ENCODE data around the gene ZNF772. TPM values are rescaled to one million over a fixed set of nuclear protein-coding genes. Genes with fewer than 3 reads are reported as not detected.
"Not testable (repeated sequence)": the region's sequence is repeated elsewhere in the genome, so short reads cannot be mapped to it uniquely, and the experiment has no call there.

The ZNF772 gene
- total RNA-seq (2021) = 11.4 and 14.4 TPM in 2 replicates
- long read RNA-seq, full-length matches to known transcripts = 14 of 18 reads
- long read RNA-seq, partial matches to known transcripts = 0 of 18 reads
- long read RNA-seq, other reads (novel, unspliced or antisense) = 4 of 18 reads

- no peaks in the 10 kb centered on the region for H3K79me2 ChIP-seq (ENCODE audit: insufficient read depth, low read length)
- H4K91ac ChIP-seq (ENCODE audit: insufficient read length, low read depth, low read length) = no peak within 1 kb of the TSS
- peaks cover 17% of the 10 kb centered on the region for H3K27me3 Mint-ChIP-seq (ENCODE audit: low read depth)
- DNase-seq = peak; percentile 91
- no peak within 1 kb of the TSS for H3T11ph ChIP-seq (ENCODE audit: low read length)
- H4K8ac ChIP-seq (replicated peaks; ENCODE audit: insufficient read length, low read depth, low read length) = no peak within 1 kb of the TSS
- no peaks in the 10 kb centered on the region for H4K20me1 ChIP-seq (ENCODE audit: control insufficient read depth, insufficient read depth, insufficient read length)
- H4K5ac ChIP-seq (ENCODE audit: insufficient read length, low read depth, low read length) = no peak within 1 kb of the TSS
- H3K36me3 Mint-ChIP-seq (ENCODE audit: insufficient read depth in 1 of 3, low read depth in 3 of 3) = peaks cover 46 to 54% (median 48%) of the 10 kb centered on the region in 3 experiments
- no peak within 1 kb of the TSS for H2BK15ac ChIP-seq (ENCODE audit: low read depth, low read length)
- H2AK5ac ChIP-seq (ENCODE audit: insufficient read length, low read length) = no peak within 1 kb of the TSS
- H3K27ac ChIP-seq (ENCODE audit: insufficient read length, low read depth, low read length) = no peak within 1 kb of the TSS
- H3K9me3 ChIP-seq (ENCODE audit: control insufficient read depth, low read depth, low read length) = peaks cover 38% of the 10 kb centered on the region
- H3K9ac ChIP-seq (ENCODE audit: extremely low read depth, insufficient read length, low read length) = peak within 1 kb of the TSS; percentile 84
- H2AFZ ChIP-seq (ENCODE audit: low read length) = peak within 1 kb of the TSS; percentile 79
- no peak within 1 kb of the TSS for H3K56ac ChIP-seq (ENCODE audit: insufficient read length, low read depth, low read length)
- H3K4me3 Mint-ChIP-seq = peak within 1 kb of the TSS; percentile 81 to 84
- no peak within 1 kb of the TSS for H2BK20ac ChIP-seq (ENCODE audit: low read depth, low read length, poor library complexity, severe bottlenecking)
- no peak within 1 kb of the TSS for H2BK120ac ChIP-seq (ENCODE audit: low read depth, low read length, poor library complexity, severe bottlenecking)
- no peak within 1 kb of the TSS for H2BK12ac ChIP-seq (ENCODE audit: insufficient read length, low read depth, low read length)
- H3K9me3 Mint-ChIP-seq = peaks cover 63 to 78% of the 10 kb centered on the region in 2 experiments
- H3K4me1 ChIP-seq (ENCODE audit: insufficient read depth, low read length) = no peaks in the 10 kb centered on the region
- TF ChIP-seq CTCF (conservative IDR thresholded peaks at IDR 0.05) = peak; percentile 60
- peaks cover 2% of the 10 kb centered on the region; the same call in 1 of the 2 replicates for H3K27me3 ChIP-seq (ENCODE audit: insufficient read depth, low read length)
- peak within 1 kb of the TSS; percentile 86 for H3K18ac ChIP-seq (ENCODE audit: insufficient read length, low read depth, low read length)
- no CpG with 5 or more reads among the region's 38 CpGs for WGBS (ENCODE audit: extremely low coverage, insufficient read length, low lambda C conversion rate)
- no peaks in the 10 kb centered on the region for H3K79me1 ChIP-seq (ENCODE audit: insufficient read depth, low read depth, low read length, poor library complexity, severe bottlenecking)
- H3K4ac ChIP-seq (ENCODE audit: low read depth, low read length) = no peak within 1 kb of the TSS
- H3K27ac Mint-ChIP-seq = peak within 1 kb of the TSS; percentile 42 to 89 (median 86); a peak in 3 of 7 replicates
- H3K14ac ChIP-seq (ENCODE audit: insufficient read depth, low read length) = peak within 1 kb of the TSS; percentile 89
- H3K4me2 ChIP-seq (ENCODE audit: insufficient read depth, insufficient read length, low read length) = peak within 1 kb of the TSS; percentile 83
- H3K4me1 Mint-ChIP-seq = peaks cover 0 to 7% of the 10 kb centered on the region in 2 experiments; a peak in 3 of 4 replicates
- peaks cover 5% of the 10 kb centered on the region for H3K23me2 ChIP-seq (ENCODE audit: insufficient read length, low read depth, low read length, poor library complexity, severe bottlenecking)
- H3K23ac ChIP-seq (ENCODE audit: insufficient read length, low read depth, low read length) = no peak within 1 kb of the TSS
- H2BK5ac ChIP-seq (ENCODE audit: insufficient read length, low read length) = no peak within 1 kb of the TSS
Measured at GRCh38 chr19:57477191-57478008, at the start of gene ZNF772. Gene ZNF772, minus strand, starts transcription at chr19:57477566. Its CDS starts 257 bp downstream, at chr19:57477309.

GRCh38 chr19:57518021-57518420 is 40.7 kb upstream of the ZNF772 start:
- not testable (repeated sequence) for H4K91ac ChIP-seq (ENCODE audit: insufficient read length, low read depth, low read length); H3K27ac Mint-ChIP-seq; H3K79me1 ChIP-seq (ENCODE audit: insufficient read depth, low read depth, low read length, poor library complexity, severe bottlenecking); H3K4ac ChIP-seq (ENCODE audit: low read depth, low read length); H3K14ac ChIP-seq (ENCODE audit: insufficient read depth, low read length); DNase-seq; H2BK15ac ChIP-seq (ENCODE audit: low read depth, low read length); H3K18ac ChIP-seq (ENCODE audit: insufficient read length, low read depth, low read length); H3K4me1 Mint-ChIP-seq; H3K4me1 ChIP-seq (ENCODE audit: insufficient read depth, low read length); H2BK20ac ChIP-seq (ENCODE audit: low read depth, low read length, poor library complexity, severe bottlenecking); H4K20me1 ChIP-seq (ENCODE audit: control insufficient read depth, insufficient read depth, insufficient read length); H3K27ac ChIP-seq (ENCODE audit: insufficient read length, low read depth, low read length); H3K79me2 ChIP-seq (ENCODE audit: insufficient read depth, low read length); H3K27me3 ChIP-seq (ENCODE audit: insufficient read depth, low read length); H4K5ac ChIP-seq (ENCODE audit: insufficient read length, low read depth, low read length); H3K27me3 Mint-ChIP-seq (ENCODE audit: low read depth); H3K23ac ChIP-seq (ENCODE audit: insufficient read length, low read depth, low read length); H2AK5ac ChIP-seq (ENCODE audit: insufficient read length, low read length); H3K9ac ChIP-seq (ENCODE audit: extremely low read depth, insufficient read length, low read length); H2BK120ac ChIP-seq (ENCODE audit: low read depth, low read length, poor library complexity, severe bottlenecking); H4K8ac ChIP-seq (replicated peaks; ENCODE audit: insufficient read length, low read depth, low read length); H2AFZ ChIP-seq (ENCODE audit: low read length); H3K4me3 Mint-ChIP-seq; H3K4me2 ChIP-seq (ENCODE audit: insufficient read depth, insufficient read length, low read length); H3K23me2 ChIP-seq (ENCODE audit: insufficient read length, low read depth, low read length, poor library complexity, severe bottlenecking); H2BK12ac ChIP-seq (ENCODE audit: insufficient read length, low read depth, low read length); H3K56ac ChIP-seq (ENCODE audit: insufficient read length, low read depth, low read length); H2BK5ac ChIP-seq (ENCODE audit: insufficient read length, low read length); H3T11ph ChIP-seq (ENCODE audit: low read length)
- Mint-ChIP-seq H3K36me3 (ENCODE audit: insufficient read depth in 1 of 3, low read depth in 3 of 3) (peaks cover 9 to 24% (median 12%) of the 10 kb centered on the region in 3 experiments; a peak in 6 of 7 replicates), H3K9me3 (peaks cover 35 to 57% of the 10 kb centered on the region in 2 experiments)
- WGBS (ENCODE audit: extremely low coverage, insufficient read length, low lambda C conversion rate) = no CpG with 5 or more reads among the region's 4 CpGs
- H3K9me3 ChIP-seq (ENCODE audit: control insufficient read depth, low read depth, low read length) = peaks cover 11% of the 10 kb centered on the region
